Immature natural killer cell (primary cell): ENCODE measurements around the gene FADS6. TPM values are rescaled to one million over a fixed set of nuclear protein-coding genes. Genes with fewer than 3 reads are reported as not detected.

Experiments
- DNase-seq, 3 donors: peaks; one replicate each; pipeline ENCODE4 v3.0.0; 2022; ENCODE audit warnings: mixed read lengths in 1 of 3
- H3K27ac Mint-ChIP-seq, 6 donors: one replicate each; pipeline ENCODE4 v1.8.0; 2020; ENCODE audit warnings: mixed read lengths in 6 of 6, mild to moderate bottlenecking in 5 of 6, inconsistent platforms in 4 of 6, moderate library complexity in 3 of 6
- H3K27me3 Mint-ChIP-seq, 3 donors: one replicate each; pipeline ENCODE4 v1.8.0; 2020 to 2021; ENCODE audit warnings: low read depth in 3 of 3, mild to moderate bottlenecking in 3 of 3, mixed read lengths in 3 of 3, moderate library complexity in 3 of 3, inconsistent platforms in 1 of 3
- H3K36me3 Mint-ChIP-seq, 3 donors: one replicate each; pipeline ENCODE4 v1.8.0; 2020; ENCODE audit warnings: mixed read lengths in 3 of 3, inconsistent platforms in 2 of 3, mild to moderate bottlenecking in 2 of 3
- H3K4me1 Mint-ChIP-seq, 2 donors: one replicate each; pipeline ENCODE4 v1.8.0; 2020; ENCODE audit warnings: inconsistent platforms in 2 of 2, mild to moderate bottlenecking in 2 of 2, mixed read lengths in 2 of 2, moderate library complexity in 1 of 2
- H3K4me3 Mint-ChIP-seq, 5 donors: one replicate each; pipeline ENCODE4 v1.8.0; 2020; ENCODE audit warnings: mild to moderate bottlenecking in 5 of 5, mixed read lengths in 5 of 5, inconsistent platforms in 3 of 5, moderate library complexity in 3 of 5
- H3K9me3 Mint-ChIP-seq, 6 donors: one replicate each; pipeline ENCODE4 v1.8.0; 2020; ENCODE audit warnings: mild to moderate bottlenecking in 6 of 6, mixed read lengths in 6 of 6, inconsistent platforms in 4 of 6, moderate library complexity in 3 of 6
- polyA plus RNA-seq, 3 donors: library from polyadenylated mRNA; unstranded; fragments of 300-500 nt; fragmentation: Illumina TruSeq; gene quantifications; one replicate each; pipeline ENCODE4 v1.2.3, GENCODE V29; 2021

Gene FADS6
- polyA plus RNA-seq, result not detected

- Mint-ChIP-seq H3K4me1 (peaks cover 0 to 3% of the 10 kb centered on the region in 2 donors), H3K9me3 (no peaks in the 10 kb centered on the region), H3K4me3 (peak within 1 kb of the TSS in 4 of 5 donors; percentile 29 to 72 (median 38)), H3K36me3 (no peaks in the 10 kb centered on the region), H3K27me3 (peaks cover 7 to 21% (median 13%) of the 10 kb centered on the region in 3 donors), H3K27ac (no peak within 1 kb of the TSS)
- no peak for DNase-seq
Observed at GRCh38 chr17:74892974-74893911, at the start of gene FADS6. Gene FADS6 (minus strand): TSS chr17:74893633. CDS start chr17:74893595, 38 bp downstream.

- no peak overlapping the region for H3K4me3 Mint-ChIP-seq
Observed at GRCh38 chr17:74941128-74941725, 47.8 kb upstream of the FADS6 start.

GRCh38 chr17:74939534-74939933 is 46.1 kb upstream of the FADS6 start:
- no peak overlapping the region for H3K4me3 Mint-ChIP-seq
- no peaks in the 10 kb centered on the region for H3K36me3 Mint-ChIP-seq
- peaks cover 0 to 1% of the 10 kb centered on the region in 2 donors for H3K4me1 Mint-ChIP-seq
- H3K27ac Mint-ChIP-seq, result no peak overlapping the region
- no peak for DNase-seq
- H3K27me3 Mint-ChIP-seq, result peaks cover 9 to 19% (median 18%) of the 10 kb centered on the region in 3 donors
- H3K9me3 Mint-ChIP-seq, result peaks cover 0 to 3% (median 0%) of the 10 kb centered on the region in 6 donors

More at GRCh38 chr17:74941128-74941725, 47.8 kb upstream of the FADS6 start:
- H3K9me3 Mint-ChIP-seq, result peaks cover 0 to 3% (median 0%) of the 10 kb centered on the region in 6 donors
- no peak overlapping the region for H3K27ac Mint-ChIP-seq
- peaks cover 13 to 16% (median 13%) of the 10 kb centered on the region in 3 donors for H3K27me3 Mint-ChIP-seq
- H3K4me1 Mint-ChIP-seq, result peaks cover 0 to 1% of the 10 kb centered on the region in 2 donors
- no peaks in the 10 kb centered on the region for H3K36me3 Mint-ChIP-seq
- no peak for DNase-seq

GRCh38 chr17:74938194-74938950 is 44.9 kb upstream of the FADS6 start:
- DNase-seq, result no peak
- peaks cover 0 to 1% of the 10 kb centered on the region in 2 donors for H3K4me1 Mint-ChIP-seq
- H3K27ac Mint-ChIP-seq, result no peak overlapping the region
- no peaks in the 10 kb centered on the region for H3K36me3 Mint-ChIP-seq
- H3K27me3 Mint-ChIP-seq, result peaks cover 9 to 23% (median 18%) of the 10 kb centered on the region in 3 donors
- H3K9me3 Mint-ChIP-seq, result peaks cover 0 to 3% (median 0%) of the 10 kb centered on the region in 6 donors
- no peak overlapping the region for H3K4me3 Mint-ChIP-seq

- H3K27me3 Mint-ChIP-seq, result peaks cover 8 to 21% (median 14%) of the 10 kb centered on the region in 3 donors
- H3K4me3 Mint-ChIP-seq, result no peak overlapping the region
- H3K27ac Mint-ChIP-seq, result no peak overlapping the region
- H3K9me3 Mint-ChIP-seq, result peaks cover 0 to 3% (median 0%) of the 10 kb centered on the region in 6 donors
- H3K36me3 Mint-ChIP-seq, result no peaks in the 10 kb centered on the region
- DNase-seq, result no peak
- peaks cover 0 to 1% of the 10 kb centered on the region in 2 donors for H3K4me1 Mint-ChIP-seq
Observed at GRCh38 chr17:74937064-74938051, 43.9 kb upstream of the FADS6 start.

GRCh38 chr17:74936470-74936799 is 43.0 kb upstream of the FADS6 start:
- no peak for DNase-seq
- Mint-ChIP-seq H3K27ac (no peak overlapping the region), H3K27me3 (peaks cover 8 to 20% (median 14%) of the 10 kb centered on the region in 3 donors), H3K36me3 (no peaks in the 10 kb centered on the region), H3K4me1 (peaks cover under 1 to 1% of the 10 kb centered on the region in 2 donors), H3K4me3 (no peak overlapping the region), H3K9me3 (peaks cover 0 to 3% (median 0%) of the 10 kb centered on the region in 6 donors)

GRCh38 chr17:74935585-74936469 is 42.4 kb upstream of the FADS6 start, which contains the start of gene OTOP3:
Gene OTOP3 (plus strand): TSS chr17:74935898. CDS start chr17:74935922, 24 bp downstream.
- peaks cover 1 to 5% of the 10 kb centered on the region in 2 donors for H3K4me1 Mint-ChIP-seq
- no peak within 1 kb of the TSS for H3K27ac Mint-ChIP-seq
- H3K27me3 Mint-ChIP-seq, result peaks cover 8 to 23% (median 15%) of the 10 kb centered on the region in 3 donors
- H3K36me3 Mint-ChIP-seq, result no peaks in the 10 kb centered on the region
- DNase-seq, result no peak
- peaks cover 0 to 3% (median 0%) of the 10 kb centered on the region in 6 donors for H3K9me3 Mint-ChIP-seq
- H3K4me3 Mint-ChIP-seq, result no peak within 1 kb of the TSS

- Mint-ChIP-seq H3K27ac (no peak overlapping the region), H3K4me1 (peaks cover 1 to 5% of the 10 kb centered on the region in 2 donors), H3K4me3 (no peak overlapping the region), H3K27me3 (peaks cover 9 to 22% (median 13%) of the 10 kb centered on the region in 3 donors), H3K36me3 (no peaks in the 10 kb centered on the region), H3K9me3 (peaks cover 0 to 3% (median 0%) of the 10 kb centered on the region in 6 donors)
- DNase-seq, result no peak
Observed at GRCh38 chr17:74935048-74935447, 41.6 kb upstream of the FADS6 start.

- Mint-ChIP-seq H3K9me3 (no peaks in the 10 kb centered on the region), H3K27me3 (peaks cover 11 to 16% (median 16%) of the 10 kb centered on the region in 3 donors), H3K4me3 (no peak overlapping the region), H3K36me3 (no peaks in the 10 kb centered on the region), H3K4me1 (peaks cover 0 to 5% of the 10 kb centered on the region in 2 donors), H3K27ac (no peak overlapping the region)
- DNase-seq, result no peak
Observed at GRCh38 chr17:74930535-74931036, 37.2 kb upstream of the FADS6 start.

GRCh38 chr17:74928786-74929185 is 35.4 kb upstream of the FADS6 start:
- Mint-ChIP-seq H3K4me1 (peaks cover 2 to 5% of the 10 kb centered on the region in 2 donors), H3K4me3 (no peak overlapping the region), H3K9me3 (no peaks in the 10 kb centered on the region), H3K27ac (no peak overlapping the region), H3K27me3 (peaks cover 17 to 19% (median 18%) of the 10 kb centered on the region in 3 donors), H3K36me3 (no peaks in the 10 kb centered on the region)
- no peak for DNase-seq

GRCh38 chr17:74925242-74925641 is 31.8 kb upstream of the FADS6 start:
- peaks cover 16 to 24% (median 18%) of the 10 kb centered on the region in 3 donors for H3K27me3 Mint-ChIP-seq
- no peak overlapping the region for H3K27ac Mint-ChIP-seq
- peaks cover 0 to 8% of the 10 kb centered on the region in 2 donors for H3K4me1 Mint-ChIP-seq
- no peak for DNase-seq
- H3K36me3 Mint-ChIP-seq, result no peaks in the 10 kb centered on the region
- H3K9me3 Mint-ChIP-seq, result no peaks in the 10 kb centered on the region
- peak overlapping the region in 1 of 5 donors; percentile 40 for H3K4me3 Mint-ChIP-seq
